BE2C (cell line): ENCODE measurements around the gene ASCC2.

Source experiments
- DNase-seq: peaks from one replicate; pipeline ENCODE4 v3.0.0-alpha.2; 2020
- H3K27me3 ChIP-seq: fragments of 250-450 bp; sonication (Bioruptor Pico); 2 replicates; pipeline ENCODE4 v1.5.1; 2020; ENCODE audit warnings: mild to moderate bottlenecking
- H3K36me3 ChIP-seq: fragments of 250-450 bp; sonication (Bioruptor Pico); 2 replicates; pipeline ENCODE4 v1.5.1; 2020; ENCODE audit warnings: mild to moderate bottlenecking
- H3K4me1 ChIP-seq: fragments of 250-450 bp; sonication (Bioruptor Pico); 2 replicates; pipeline ENCODE4 v1.5.1; 2020
- H3K4me3 ChIP-seq: 2 replicates; pipeline ENCODE4 v1.5.1; 2011; ENCODE audit warnings: low read depth, low read length
- H3K9me3 ChIP-seq: fragments of 250-450 bp; sonication (Bioruptor Pico); 2 replicates; pipeline ENCODE4 v1.5.1; 2020
- CTCF ChIP-seq: IDR thresholded peaks from 2 replicates; pipeline ENCODE4 v1.5.1; 2012; ENCODE audit warnings: mild to moderate bottlenecking, low read depth, low read length

The ASCC2 gene

GRCh38 chr22:29753808-29754657 is 84.0 kb downstream of the ASCC2 start:
- TF ChIP-seq CTCF, result no peak
- H3K4me1 ChIP-seq, result no peaks in the 10 kb centered on the region; the same call in 1 of the 2 replicates
- no peak for DNase-seq
- no peaks in the 10 kb centered on the region for H3K9me3 ChIP-seq
- no peaks in the 10 kb centered on the region for H3K36me3 ChIP-seq
- H3K27me3 ChIP-seq, result no peaks in the 10 kb centered on the region
- no peak overlapping the region for H3K4me3 ChIP-seq

GRCh38 chr22:29751669-29752068 is 86.4 kb downstream of the ASCC2 start:
- Histone ChIP-seq H3K4me3 (no peak overlapping the region), H3K4me1 (no peaks in the 10 kb centered on the region), H3K36me3 (no peaks in the 10 kb centered on the region; the same call in 1 of the 2 replicates), H3K9me3 (no peaks in the 10 kb centered on the region), H3K27me3 (no peaks in the 10 kb centered on the region)
- DNase-seq, result no peak
- TF ChIP-seq CTCF, result no peak

GRCh38 chr22:29750559-29751538 is 87.2 kb downstream of the ASCC2 start:
- no peak for DNase-seq
- Histone ChIP-seq H3K36me3 (peaks cover 4% of the 10 kb centered on the region; the same call in 1 of the 2 replicates), H3K9me3 (no peaks in the 10 kb centered on the region), H3K4me1 (no peaks in the 10 kb centered on the region), H3K27me3 (no peaks in the 10 kb centered on the region), H3K4me3 (no peak overlapping the region)
- no peak for TF ChIP-seq CTCF

GRCh38 chr22:29750029-29750428 is 88.0 kb downstream of the ASCC2 start:
- H3K4me1 ChIP-seq, result no peaks in the 10 kb centered on the region
- no peak for DNase-seq
- H3K27me3 ChIP-seq, result no peaks in the 10 kb centered on the region
- H3K4me3 ChIP-seq, result no peak overlapping the region
- no peaks in the 10 kb centered on the region for H3K9me3 ChIP-seq
- peaks cover 4% of the 10 kb centered on the region; the same call in 1 of the 2 replicates for H3K36me3 ChIP-seq
- no peak for TF ChIP-seq CTCF

DNA sequence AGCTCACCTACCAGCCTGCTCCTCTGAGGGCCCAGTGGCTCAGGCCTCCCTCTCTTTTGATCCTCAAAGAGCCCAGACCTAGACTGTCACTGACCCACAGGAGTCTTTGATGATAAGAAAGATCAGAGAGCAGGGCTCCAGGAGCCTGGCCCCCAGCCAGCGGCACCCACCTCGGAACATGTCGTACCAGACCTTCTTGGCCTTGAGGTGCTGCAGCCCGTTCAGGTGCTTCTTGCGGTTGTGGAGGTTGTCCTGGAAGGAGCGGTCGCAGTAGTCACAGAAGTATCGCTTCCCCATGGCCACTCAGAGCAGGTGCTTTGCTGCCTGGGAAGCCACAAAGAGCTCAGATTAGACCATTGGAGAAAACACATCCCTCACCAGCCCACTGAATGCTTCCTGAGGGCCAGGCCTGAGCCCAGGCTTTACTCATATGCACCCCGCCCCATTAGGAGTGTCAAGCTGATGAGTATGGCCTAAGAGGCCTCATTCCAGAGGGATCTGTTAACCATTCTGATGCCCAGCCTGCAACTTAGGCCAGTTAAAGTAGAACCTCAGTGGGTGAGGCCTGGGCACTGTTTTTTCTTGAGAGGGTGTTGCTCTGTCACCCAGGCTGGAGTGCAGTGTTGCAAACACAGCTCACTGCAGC is 89.7 kb downstream of the ASCC2 start:
- no peaks in the 10 kb centered on the region; the same call in 1 of the 2 replicates for H3K9me3 ChIP-seq
- H3K4me1 ChIP-seq, result no peaks in the 10 kb centered on the region
- TF ChIP-seq CTCF, result no peak
- no peak for DNase-seq
- H3K36me3 ChIP-seq, result peaks cover 4% of the 10 kb centered on the region; the same call in 1 of the 2 replicates
- no peak overlapping the region for H3K4me3 ChIP-seq
- H3K27me3 ChIP-seq, result no peaks in the 10 kb centered on the region
